NT2/D1 (cell line): Measurements from ENCODE around the gene LILRA1.

Source experiments
- SUZ12 ChIP-seq: IDR thresholded peaks from 2 replicates; pipeline ENCODE4 v1.6.1; 2011; ENCODE audit not compliant: insufficient read length, insufficient read depth; ENCODE audit errors: extremely low read depth
- YY1 ChIP-seq: IDR thresholded peaks from 2 replicates; pipeline ENCODE4 v1.6.1; 2011; ENCODE audit not compliant: insufficient read length, insufficient read depth
- ZNF274 ChIP-seq: IDR thresholded peaks from 2 replicates; pipeline ENCODE4 v1.6.1; 2011; ENCODE audit warnings: mild to moderate bottlenecking, low read depth, low read length

DNA sequence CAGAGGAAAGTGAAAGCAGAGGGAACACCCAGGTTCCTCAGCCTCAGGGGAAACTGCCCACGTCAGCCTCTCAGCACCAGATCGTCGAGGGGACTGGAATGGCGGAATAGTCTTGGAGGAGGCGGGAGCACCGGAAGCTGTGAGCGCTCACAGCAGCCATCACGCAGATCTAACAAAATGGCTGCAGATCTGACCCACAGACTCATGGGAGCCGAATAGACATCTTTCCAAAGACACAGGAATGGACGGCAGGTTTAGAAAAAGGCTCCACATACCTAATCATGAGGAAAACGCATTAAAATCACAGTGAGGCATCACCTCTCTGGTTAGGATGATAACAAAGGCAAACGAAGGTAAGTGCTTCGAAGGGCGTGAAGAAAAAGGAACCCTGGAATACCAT is 31.6 kb upstream of the LILRA1 start:
- TF ChIP-seq YY1: no peak
- TF ChIP-seq ZNF274: no peak
- no peak for TF ChIP-seq SUZ12
